Upper lobe of left lung (tissue), 4 donors: Measurements from ENCODE around the gene TCF7.

ENCODE experiments used
- POLR2A ChIP-seq, 4 donors: fragments of 450-650 bp; IDR thresholded peaks; one replicate each; pipeline ENCODE4 v1.5.1; 2016 to 2017; ENCODE audit warnings: antibody characterized with exemption in 4 of 4, mild to moderate bottlenecking in 2 of 4
- POLR2AphosphoS5 ChIP-seq, 2 donors: sonication (generic); formaldehyde crosslinking; IDR thresholded peaks; one replicate each; pipeline ENCODE4 v1.5.1; 2017; ENCODE audit warnings: antibody characterized with exemption in 2 of 2
- TF ChIP-seq, protein P1 (sequence below), 6 experiments: fragments of 450-650 bp in 4 of 6; fragments of 200-600 bp in 2 of 6; sonication (generic) in 2 of 6; IDR thresholded peaks; one replicate each; pipeline ENCODE4 v1.5.1; 2016 to 2019; ENCODE audit warnings: antibody characterized with exemption in 6 of 6

- TF ChIP-seq, protein P1, sequence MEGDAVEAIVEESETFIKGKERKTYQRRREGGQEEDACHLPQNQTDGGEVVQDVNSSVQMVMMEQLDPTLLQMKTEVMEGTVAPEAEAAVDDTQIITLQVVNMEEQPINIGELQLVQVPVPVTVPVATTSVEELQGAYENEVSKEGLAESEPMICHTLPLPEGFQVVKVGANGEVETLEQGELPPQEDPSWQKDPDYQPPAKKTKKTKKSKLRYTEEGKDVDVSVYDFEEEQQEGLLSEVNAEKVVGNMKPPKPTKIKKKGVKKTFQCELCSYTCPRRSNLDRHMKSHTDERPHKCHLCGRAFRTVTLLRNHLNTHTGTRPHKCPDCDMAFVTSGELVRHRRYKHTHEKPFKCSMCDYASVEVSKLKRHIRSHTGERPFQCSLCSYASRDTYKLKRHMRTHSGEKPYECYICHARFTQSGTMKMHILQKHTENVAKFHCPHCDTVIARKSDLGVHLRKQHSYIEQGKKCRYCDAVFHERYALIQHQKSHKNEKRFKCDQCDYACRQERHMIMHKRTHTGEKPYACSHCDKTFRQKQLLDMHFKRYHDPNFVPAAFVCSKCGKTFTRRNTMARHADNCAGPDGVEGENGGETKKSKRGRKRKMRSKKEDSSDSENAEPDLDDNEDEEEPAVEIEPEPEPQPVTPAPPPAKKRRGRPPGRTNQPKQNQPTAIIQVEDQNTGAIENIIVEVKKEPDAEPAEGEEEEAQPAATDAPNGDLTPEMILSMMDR (IDR thresholded peaks at IDR 0.05) = no peak
- TF ChIP-seq POLR2A (IDR thresholded peaks at IDR 0.05) (no peak), POLR2AphosphoS5 (IDR thresholded peaks at IDR 0.05) (no peak)
These were observed 25.4 kb upstream of the TCF7 start for GRCh38 chr5:134088994-134089560.
